ENCODE results near the gene CCSAP. TPM values are rescaled to one million over a fixed set of nuclear protein-coding genes. Genes with fewer than 3 reads are reported as not detected.

CCSAP gene, protein sequence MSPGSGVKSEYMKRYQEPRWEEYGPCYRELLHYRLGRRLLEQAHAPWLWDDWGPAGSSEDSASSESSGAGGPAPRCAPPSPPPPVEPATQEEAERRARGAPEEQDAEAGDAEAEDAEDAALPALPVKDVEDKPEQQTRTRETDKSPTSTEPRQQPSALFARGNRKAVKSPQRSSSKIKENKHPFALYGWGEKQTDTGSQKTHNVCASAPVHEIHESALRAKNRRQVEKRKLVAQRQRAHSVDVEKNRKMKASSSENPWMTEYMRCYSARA
- total RNA-seq (2022; extraction: Qiagen RNA extraction; ENCODE audit: low read depth) = 4.9 to 7.1 TPM (median 5.7 TPM) in 5 replicates

GRCh38 chr1:229342656-229343569 is at the start of gene CCSAP:
Gene CCSAP (minus strand): TSS chr1:229343047. CDS start chr1:229342465, 582 bp downstream.

Other genes starting within 250 kb of the CCSAP start
- gene RAB4A, start 71.9 kb downstream of the CCSAP start, total RNA-seq (2022; extraction: Qiagen RNA extraction; ENCODE audit: low read depth) = 39.1 to 46.0 TPM (median 44.6 TPM) in 5 replicates
- 0.13 to 0.23 TPM (median 0.23 TPM) in 3 of 5 replicates, not detected in the others for gene ACTA1, start 91.0 kb upstream of the CCSAP start, total RNA-seq (2022; extraction: Qiagen RNA extraction; ENCODE audit: low read depth)
- 18.8 to 26.8 TPM (median 23.2 TPM) in 5 replicates for gene NUP133, start 165.3 kb upstream of the CCSAP start, total RNA-seq (2022; extraction: Qiagen RNA extraction; ENCODE audit: low read depth)
- 15.3 to 19.6 TPM (median 18.0 TPM) in 5 replicates for gene ABCB10, start 215.7 kb upstream of the CCSAP start, total RNA-seq (2022; extraction: Qiagen RNA extraction; ENCODE audit: low read depth)

All from A549 treated with CpdA at 1 μM for 4 hours (cell line).